ENCODE data around the gene BHMT. TPM values are rescaled to one million over a fixed set of nuclear protein-coding genes. Genes with fewer than 3 reads are reported as not detected.

The BHMT gene, protein sequence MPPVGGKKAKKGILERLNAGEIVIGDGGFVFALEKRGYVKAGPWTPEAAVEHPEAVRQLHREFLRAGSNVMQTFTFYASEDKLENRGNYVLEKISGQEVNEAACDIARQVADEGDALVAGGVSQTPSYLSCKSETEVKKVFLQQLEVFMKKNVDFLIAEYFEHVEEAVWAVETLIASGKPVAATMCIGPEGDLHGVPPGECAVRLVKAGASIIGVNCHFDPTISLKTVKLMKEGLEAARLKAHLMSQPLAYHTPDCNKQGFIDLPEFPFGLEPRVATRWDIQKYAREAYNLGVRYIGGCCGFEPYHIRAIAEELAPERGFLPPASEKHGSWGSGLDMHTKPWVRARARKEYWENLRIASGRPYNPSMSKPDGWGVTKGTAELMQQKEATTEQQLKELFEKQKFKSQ
- total RNA-seq: 0.52 TPM in 1 of 2 replicates, not detected in the other

DNA sequence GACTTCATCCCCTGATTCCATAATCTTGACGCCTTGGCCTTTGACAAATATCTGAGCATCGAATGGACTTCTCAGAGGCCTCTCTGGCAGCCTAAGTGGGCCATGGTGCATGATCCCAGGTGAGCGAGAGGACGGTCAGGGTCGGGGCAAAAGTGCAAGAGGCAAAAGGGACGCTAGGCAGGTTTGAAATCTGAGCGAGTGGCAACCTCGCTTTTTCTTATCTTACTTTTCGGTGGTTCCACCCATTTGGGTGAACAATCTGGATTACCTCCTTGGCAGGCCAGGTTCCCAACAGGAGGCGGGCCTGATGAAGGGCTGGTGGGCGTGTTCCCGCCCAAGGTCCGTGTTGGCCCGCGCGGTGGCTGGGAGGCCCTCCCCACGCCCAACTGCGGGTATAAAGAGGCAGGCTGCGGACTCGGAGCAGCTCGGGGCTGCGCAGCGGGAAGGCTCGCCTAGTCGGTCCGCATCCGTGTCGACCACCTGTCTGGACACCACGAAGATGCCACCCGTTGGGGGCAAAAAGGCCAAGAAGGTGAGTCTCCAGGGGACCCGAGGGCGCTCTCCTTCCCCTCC lies at the start of gene BHMT:
BHMT (plus strand) TSS at position 423 of the 573 bp plus-strand sequence; CDS start at position 500, 77 bp downstream.

DNA sequence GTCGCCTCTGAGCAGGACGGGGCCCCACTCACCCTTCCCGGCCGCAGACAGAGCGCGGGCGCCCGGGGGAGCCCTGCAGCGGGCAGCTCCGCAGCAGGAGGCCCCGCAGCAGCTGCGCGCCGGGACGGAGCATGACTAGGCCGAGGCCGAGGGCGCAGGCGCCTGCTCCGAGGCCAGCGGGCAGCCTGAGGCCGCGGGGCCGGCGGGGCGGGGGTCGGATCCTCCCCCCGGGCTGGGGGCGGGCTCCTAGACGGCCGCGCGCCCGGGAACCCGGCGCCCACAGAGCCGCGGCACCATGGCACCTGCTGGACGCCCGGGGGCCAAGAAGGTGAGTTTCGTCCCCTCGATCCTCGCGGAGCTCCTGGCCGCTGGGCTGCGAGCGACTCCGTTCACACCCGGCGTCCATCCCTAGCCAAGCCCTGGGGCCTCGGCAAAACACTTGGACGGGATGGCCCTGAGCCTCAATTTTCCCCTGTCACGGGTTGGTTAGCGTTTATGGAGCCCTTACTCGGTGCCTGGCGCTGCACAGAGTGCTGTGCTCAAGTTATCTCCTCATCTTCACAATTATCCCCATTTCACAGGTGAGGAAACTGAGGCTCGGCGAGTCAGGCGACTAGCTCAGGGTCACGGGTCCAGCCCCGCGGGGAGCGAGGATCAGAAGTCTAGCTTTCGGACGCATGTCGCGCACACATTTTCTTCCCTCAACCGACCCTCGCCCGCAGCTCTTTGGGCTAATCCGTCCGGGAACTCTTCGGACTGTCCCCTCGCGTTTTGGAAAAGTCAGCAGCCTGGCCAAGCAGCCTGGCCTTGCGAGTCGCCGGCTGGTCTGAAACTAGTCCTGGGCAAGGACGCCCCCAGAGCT lies 41.9 kb upstream of the BHMT start, which contains the start of the genes BHMT2 and DMGDH:
BHMT2 (plus strand) TSS at position 280 of the 862 bp plus-strand sequence; CDS start at position 296, 16 bp downstream.
DMGDH (minus strand) TSS at position 187 of the 862 bp plus-strand sequence; CDS start at position 133, 54 bp downstream.

Other genes starting within 250 kb of the BHMT start
- gene ARSB, start 126.5 kb upstream of the BHMT start, total RNA-seq: 17.8 and 26.2 TPM in 2 replicates
- 0.72 and 1.2 TPM in 2 replicates for gene DMGDH, start 42.1 kb upstream of the BHMT start, total RNA-seq
- 1.2 and 3.2 TPM in 2 replicates for gene BHMT2, start 42.0 kb upstream of the BHMT start, total RNA-seq
- 6.5 and 18.8 TPM in 2 replicates for gene JMY, start 124.3 kb downstream of the BHMT start, total RNA-seq